Measurements from ENCODE around the gene LDLRAD4.

- TF ChIP-seq FOXK2 (IDR thresholded peaks at IDR 0.05) (no peak), ZNF384 (IDR thresholded peaks at IDR 0.05) (no peak), BHLHE40 (IDR thresholded peaks at IDR 0.05; ENCODE audit: borderline replicate concordance) (no peak), SP1 (IDR thresholded peaks at IDR 0.05) (no peak)
Measured at GRCh38 chr18:13225261-13225660, 6.7 kb downstream of the LDLRAD4 start.

Data from HEK293T (cell line).